Right lobe of liver (tissue), 4 donors: Measurements from ENCODE around the gene ATP1A2.

Source experiments
- POLR2A ChIP-seq: fragments of 450-650 bp; IDR thresholded peaks from one replicate; pipeline ENCODE4 v1.6.1; 2017; ENCODE audit warnings: antibody characterized with exemption, mild to moderate bottlenecking
- TF ChIP-seq, protein P1 (sequence below), 4 donors: fragments of 200-600 bp in 3 of 4; fragments of 450-650 bp in 1 of 4; IDR thresholded peaks; one replicate each; pipeline versions ENCODE4 v1.5.1 to v1.8.0; 2016 to 2022; ENCODE audit warnings: antibody characterized with exemption in 4 of 4, mild to moderate bottlenecking in 2 of 4
- donor health status: DM: no; HTN: no; CAD: no.
- donor health status: DM: no; HTN: no; CAD: no.
- donor health status: DM: no; HTN: yes; CAD: no.

DNA sequence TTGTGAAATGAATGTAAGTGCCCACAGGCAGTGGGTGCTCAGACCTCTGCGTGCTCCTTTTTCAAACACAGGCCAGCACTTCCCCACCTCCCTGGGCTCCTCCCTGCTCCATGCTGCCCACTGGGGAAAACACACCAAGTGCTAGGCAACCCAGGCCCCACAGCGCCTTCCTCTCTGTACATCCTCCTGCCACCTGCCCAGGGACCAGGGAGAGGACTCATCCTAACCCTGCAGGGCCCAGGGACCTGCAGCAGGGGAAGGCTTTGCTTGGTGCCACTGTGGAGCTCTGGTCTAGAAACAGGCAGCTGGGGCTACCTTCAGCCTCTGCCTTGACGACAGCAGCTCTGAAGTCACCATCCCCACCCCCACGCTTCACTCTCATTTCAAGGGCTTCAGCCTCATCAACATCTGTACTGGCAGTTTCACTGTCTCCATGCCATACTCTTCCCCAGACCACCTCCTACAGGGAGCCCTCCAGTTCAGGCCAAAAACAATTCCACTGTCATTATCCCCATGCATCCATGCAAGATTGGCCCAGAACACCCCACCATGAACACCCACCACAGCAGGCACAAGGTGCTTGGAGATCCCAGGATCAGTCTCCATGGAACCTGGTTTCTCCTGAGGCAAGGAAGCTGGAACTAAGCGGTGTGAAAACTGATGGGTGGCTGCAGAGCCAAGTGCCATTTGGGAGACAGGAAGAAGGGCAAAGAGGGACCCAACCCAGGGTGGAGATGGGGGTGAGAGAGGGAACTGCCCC, 18.2 kb upstream of the ATP1A2 start:
- TF ChIP-seq, protein P1, sequence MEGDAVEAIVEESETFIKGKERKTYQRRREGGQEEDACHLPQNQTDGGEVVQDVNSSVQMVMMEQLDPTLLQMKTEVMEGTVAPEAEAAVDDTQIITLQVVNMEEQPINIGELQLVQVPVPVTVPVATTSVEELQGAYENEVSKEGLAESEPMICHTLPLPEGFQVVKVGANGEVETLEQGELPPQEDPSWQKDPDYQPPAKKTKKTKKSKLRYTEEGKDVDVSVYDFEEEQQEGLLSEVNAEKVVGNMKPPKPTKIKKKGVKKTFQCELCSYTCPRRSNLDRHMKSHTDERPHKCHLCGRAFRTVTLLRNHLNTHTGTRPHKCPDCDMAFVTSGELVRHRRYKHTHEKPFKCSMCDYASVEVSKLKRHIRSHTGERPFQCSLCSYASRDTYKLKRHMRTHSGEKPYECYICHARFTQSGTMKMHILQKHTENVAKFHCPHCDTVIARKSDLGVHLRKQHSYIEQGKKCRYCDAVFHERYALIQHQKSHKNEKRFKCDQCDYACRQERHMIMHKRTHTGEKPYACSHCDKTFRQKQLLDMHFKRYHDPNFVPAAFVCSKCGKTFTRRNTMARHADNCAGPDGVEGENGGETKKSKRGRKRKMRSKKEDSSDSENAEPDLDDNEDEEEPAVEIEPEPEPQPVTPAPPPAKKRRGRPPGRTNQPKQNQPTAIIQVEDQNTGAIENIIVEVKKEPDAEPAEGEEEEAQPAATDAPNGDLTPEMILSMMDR (IDR thresholded peaks at IDR 0.05): no peak
- peak; percentile 6 for TF ChIP-seq POLR2A
